SU-DHL-6 (cell line): ENCODE data around the gene PPP1R13B.

Experiments used
- CTCF ChIP-seq: fragments of 200-600 bp; sonication (generic); IDR thresholded peaks from one replicate; pipeline ENCODE4 v1.5.1; 2017; ENCODE audit warnings: antibody characterized with exemption, mild to moderate bottlenecking, low read length, moderate library complexity; ENCODE audit not compliant: insufficient read depth, poor library complexity, severe bottlenecking
- EZH2phosphoT487 ChIP-seq: fragments of 200-600 bp; sonication (generic), shearing (Covaris generic); conservative IDR thresholded peaks from 2 replicates; pipeline ENCODE4 v1.6.1; 2018; ENCODE audit warnings: mild to moderate bottlenecking, antibody characterized with exemption, low read length, moderate library complexity, mixed read lengths

DNA sequence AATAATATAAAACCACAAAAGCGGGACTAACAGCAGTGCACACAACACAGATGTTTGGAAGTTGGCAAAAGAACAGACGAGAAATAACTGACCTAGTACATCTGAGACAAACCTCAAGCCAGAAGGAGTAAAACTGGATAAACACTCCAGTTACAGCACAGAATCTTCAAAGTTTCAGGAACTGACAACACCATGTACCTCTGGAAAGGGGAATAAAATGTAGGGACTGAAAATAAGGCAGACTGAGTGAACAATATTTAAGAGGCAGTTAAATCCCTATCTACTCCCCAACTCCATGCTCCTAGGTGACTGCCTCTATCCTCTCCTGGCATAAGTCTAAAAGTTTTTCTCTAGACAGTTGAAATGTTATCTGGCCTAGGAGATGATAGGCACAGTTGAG is 73.9 kb downstream of the PPP1R13B start:
- TF ChIP-seq CTCF, result no peak
- no peak for TF ChIP-seq EZH2phosphoT487
